ENCODE measurements around the gene SEMA5A. TPM values are rescaled to one million over a fixed set of nuclear protein-coding genes. Genes with fewer than 3 reads are reported as not detected.

Gene SEMA5A
- total RNA-seq (1 to 10 TPM in 3 of 4 donors, under 1 TPM in 1; 0.66 to 3.9 (median 1.3) TPM), polyA plus RNA-seq (under 1 TPM; 0.24 to 0.47 (median 0.34) TPM)
- long read RNA-seq, donor 1 = 0 reads
- long read RNA-seq, donor 2 = 0 reads

- peak within 1 kb of the TSS; percentile 66 for H3K27ac ChIP-seq
- H3K36me3 ChIP-seq (ENCODE audit: insufficient read depth in 1 of 2, low read depth in 1 of 2) = no peaks in the 10 kb centered on the region
- intact Hi-C loops (cut with DNase I) = loop anchor here in 1 of 2 donors (2.0 kb wide), 1 partner anchor 183 kb away; no protein-coding TSS in a partner anchor
- H3K27me3 ChIP-seq (ENCODE audit: insufficient read depth in 3 of 3, low read length in 2 of 3) = no peaks in the 10 kb centered on the region
- peaks cover 9% of the 10 kb centered on the region for H3K4me1 ChIP-seq
- no peaks in the 10 kb centered on the region for H3K9me3 ChIP-seq
- DNase-seq = peak; percentile 71 to 85
- peak; percentile 67 to 80 (median 76) for ATAC-seq
- peak within 1 kb of the TSS; percentile 77 for H3K4me3 ChIP-seq
- TF ChIP-seq CTCF (IDR thresholded peaks at IDR 0.05) = no peak
- 8 to 13% (median 11%) methylated on average over 43 to 80 of the region's 84 CpGs for WGBS, 3 donors
Observed at GRCh38 chr5:9545992-9546851, at the start of gene SEMA5A. SEMA5A (minus strand) TSS chr5:9546075; CDS start chr5:9379946, 166,129 bp downstream.

- H3K27ac ChIP-seq = no peak overlapping the region
- no peaks in the 10 kb centered on the region for H3K36me3 ChIP-seq (ENCODE audit: insufficient read depth in 1 of 2, low read depth in 1 of 2)
- no peak overlapping the region for H3K4me3 ChIP-seq
- DNase-seq (no peak), ATAC-seq (no peak)
- H3K9me3 ChIP-seq = no peaks in the 10 kb centered on the region
- intact Hi-C loops (cut with DNase I) = no loop called here
- TF ChIP-seq CTCF (IDR thresholded peaks at IDR 0.05) = no peak
- no peaks in the 10 kb centered on the region for H3K4me1 ChIP-seq
- H3K27me3 ChIP-seq (ENCODE audit: insufficient read depth in 3 of 3, low read length in 2 of 3) = no peaks in the 10 kb centered on the region
Observed at GRCh38 chr5:9594913-9595312, 49.0 kb upstream of the SEMA5A start.

GRCh38 chr5:9589049-9589835 lies 43.4 kb upstream of the SEMA5A start:
- Histone ChIP-seq H3K9me3 (no peaks in the 10 kb centered on the region), H3K27me3 (ENCODE audit: insufficient read depth in 3 of 3, low read length in 2 of 3) (no peaks in the 10 kb centered on the region), H3K4me3 (no peak overlapping the region), H3K27ac (no peak overlapping the region), H3K36me3 (ENCODE audit: insufficient read depth in 1 of 2, low read depth in 1 of 2) (no peaks in the 10 kb centered on the region), H3K4me1 (no peaks in the 10 kb centered on the region)
- ATAC-seq = no peak
- DNase-seq = no peak
- 79 to 81% (median 79%) methylated on average over 7 of the region's 7 CpGs for WGBS, 3 donors
- intact Hi-C loops (cut with DNase I) = no loop called here
- TF ChIP-seq CTCF (IDR thresholded peaks at IDR 0.05) = no peak

- Histone ChIP-seq H3K27ac (no peak overlapping the region), H3K4me3 (no peak overlapping the region), H3K27me3 (ENCODE audit: insufficient read depth in 3 of 3, low read length in 2 of 3) (no peaks in the 10 kb centered on the region), H3K9me3 (no peaks in the 10 kb centered on the region), H3K4me1 (no peaks in the 10 kb centered on the region), H3K36me3 (ENCODE audit: insufficient read depth in 1 of 2, low read depth in 1 of 2) (no peaks in the 10 kb centered on the region)
- no peak for TF ChIP-seq CTCF (IDR thresholded peaks at IDR 0.05)
- WGBS, 3 donors = 69 to 83% (median 71%) methylated on average over 6 of the region's 6 CpGs
- no peak for DNase-seq
- no peak for ATAC-seq
- intact Hi-C loops (cut with DNase I) = no loop called here
Observed at GRCh38 chr5:9588254-9588653, 42.4 kb upstream of the SEMA5A start.
